Measurements from ENCODE around the gene KCNJ2.

- TF ChIP-seq EZH2 (IDR thresholded peaks at IDR 0.05; ENCODE audit: borderline replicate concordance, low read length) (no peak), CTCF (IDR thresholded peaks at IDR 0.05; ENCODE audit: low read length) (no peak)
These were observed 37.2 kb downstream of the KCNJ2 start for GRCh38 chr17:70206361-70207010.
